T-helper 1 cell treated with Interleukin-12 subunit alpha and Interleukin-12 subunit beta and Interleukin-4 antibody, amounts not matched to agents 30 μg/mL and 1 μg/mL, for 36 hours (primary cell): Measurements from ENCODE around the gene PTPRN2.
"Not testable (repeated sequence)": the region's sequence is repeated elsewhere in the genome, so short reads cannot be mapped to it uniquely, and the experiment has no call there.

Experiments
- H3K27ac Mint-ChIP-seq: one replicate; pipeline ENCODE4 v1.8.0; 2021; ENCODE audit warnings: mild to moderate bottlenecking, mixed read lengths
- H3K27me3 Mint-ChIP-seq: one replicate; pipeline ENCODE4 v1.8.0; 2021; ENCODE audit warnings: low read depth, mixed read lengths
- H3K36me3 Mint-ChIP-seq: one replicate; pipeline ENCODE4 v1.8.0; 2021; ENCODE audit warnings: low read depth, mixed read lengths
- H3K4me1 Mint-ChIP-seq: one replicate; pipeline ENCODE4 v1.8.0; 2021; ENCODE audit warnings: low read depth, mixed read lengths
- H3K4me3 Mint-ChIP-seq: one replicate; pipeline ENCODE4 v1.8.0; 2021; ENCODE audit warnings: mild to moderate bottlenecking, moderate library complexity, mixed read lengths
- H3K9me3 Mint-ChIP-seq: one replicate; pipeline ENCODE4 v1.8.0; 2021; ENCODE audit warnings: mixed read lengths

The PTPRN2 gene

GRCh38 chr7:158051776-158052175 lies 535.8 kb downstream of the PTPRN2 start:
- Mint-ChIP-seq H3K27ac (no peak overlapping the region), H3K4me1 (no peaks in the 10 kb centered on the region), H3K4me3 (no peak overlapping the region), H3K36me3 (no peaks in the 10 kb centered on the region), H3K27me3 (no peaks in the 10 kb centered on the region), H3K9me3 (peaks cover 4% of the 10 kb centered on the region)

DNA sequence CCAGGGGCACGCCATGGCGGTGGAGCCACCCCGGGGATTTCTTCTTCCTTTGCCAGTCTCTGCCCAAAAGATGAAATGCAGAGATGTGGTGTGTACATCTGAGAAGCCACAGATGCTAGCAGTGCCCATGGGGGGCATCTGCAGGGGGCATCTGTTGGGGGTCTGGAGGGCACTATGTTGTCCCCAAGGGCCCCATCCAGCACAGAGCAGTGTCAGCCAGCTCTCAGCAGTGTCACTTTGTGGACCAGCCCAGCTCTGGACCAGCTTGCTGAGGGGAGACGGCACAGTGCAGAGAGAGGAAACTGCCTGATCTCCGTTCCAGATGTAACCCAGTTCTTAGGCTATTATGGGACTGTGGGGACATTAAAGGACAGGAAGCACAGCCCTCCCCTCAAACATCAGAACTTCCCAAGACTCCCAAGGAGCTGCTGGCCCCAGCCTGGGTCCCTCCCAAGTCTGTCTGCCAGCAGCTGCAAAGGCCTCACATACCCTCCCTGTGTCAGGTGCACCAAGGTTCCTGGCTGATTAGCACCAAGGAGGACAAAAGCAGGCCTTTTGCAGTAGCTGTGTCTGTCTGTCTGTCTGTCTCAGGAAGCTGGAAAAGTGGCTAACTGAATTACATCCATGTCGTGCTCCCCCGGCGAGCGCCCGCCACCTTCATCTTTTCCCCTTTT lies 536.5 kb downstream of the PTPRN2 start:
- peaks cover 3% of the 10 kb centered on the region for H3K9me3 Mint-ChIP-seq
- H3K27ac Mint-ChIP-seq = no peak overlapping the region
- H3K4me1 Mint-ChIP-seq = no peaks in the 10 kb centered on the region
- no peak overlapping the region for H3K4me3 Mint-ChIP-seq
- no peaks in the 10 kb centered on the region for H3K36me3 Mint-ChIP-seq
- no peaks in the 10 kb centered on the region for H3K27me3 Mint-ChIP-seq

DNA sequence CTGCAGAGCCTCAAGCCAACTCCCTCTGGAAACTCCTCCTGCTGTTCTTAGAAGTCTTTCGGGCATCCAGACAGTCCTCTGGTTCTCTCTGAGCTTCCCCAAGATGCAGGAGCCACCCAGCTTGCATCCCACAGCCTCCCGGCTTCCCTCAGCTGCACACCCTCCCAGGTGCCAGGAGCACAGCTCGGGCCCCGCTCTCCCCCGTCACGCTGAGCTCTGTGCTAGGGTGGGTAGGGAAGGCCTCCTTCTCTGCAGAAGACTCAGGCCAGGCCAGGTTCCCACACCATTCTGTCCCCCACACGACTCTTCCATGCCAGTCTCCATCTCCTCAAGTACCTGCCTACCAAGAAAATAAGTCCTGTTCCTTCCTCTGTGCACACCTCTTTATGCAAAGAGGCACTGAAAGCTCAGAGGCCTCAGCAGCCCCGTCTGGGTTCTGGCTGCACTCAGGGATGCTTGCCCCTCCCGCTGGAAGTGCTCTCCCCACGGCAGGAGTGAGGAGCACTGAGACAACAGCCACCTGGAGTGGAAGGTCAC lies 537.1 kb downstream of the PTPRN2 start:
- H3K4me1 Mint-ChIP-seq = no peaks in the 10 kb centered on the region
- no peaks in the 10 kb centered on the region for H3K27me3 Mint-ChIP-seq
- no peaks in the 10 kb centered on the region for H3K9me3 Mint-ChIP-seq
- H3K36me3 Mint-ChIP-seq = no peaks in the 10 kb centered on the region
- no peak overlapping the region for H3K27ac Mint-ChIP-seq
- no peak overlapping the region for H3K4me3 Mint-ChIP-seq

DNA sequence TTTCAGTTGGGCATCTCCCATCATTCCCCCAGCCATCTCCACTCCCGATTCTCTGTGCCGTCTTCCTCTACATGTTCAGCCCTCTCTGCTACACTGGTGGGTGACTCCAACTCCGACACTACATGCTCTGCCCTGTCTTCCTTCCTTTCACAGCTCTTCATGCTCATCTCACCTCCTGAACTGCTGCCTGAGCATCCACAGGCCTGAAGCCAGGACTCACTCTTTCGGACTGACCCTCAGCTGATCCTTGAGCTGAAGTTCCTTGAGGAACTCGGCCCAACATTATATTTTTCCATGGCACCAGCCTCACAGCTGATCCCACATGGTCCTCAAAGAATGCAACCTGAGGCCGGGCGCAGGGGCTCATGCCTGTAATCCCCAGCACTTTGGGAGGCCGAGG lies 538.4 kb downstream of the PTPRN2 start:
- H3K4me3 Mint-ChIP-seq = no peak overlapping the region
- H3K27me3 Mint-ChIP-seq = no peaks in the 10 kb centered on the region

GRCh38 chr7:158048569-158048968 lies 539.1 kb downstream of the PTPRN2 start:
- no peak overlapping the region for H3K4me3 Mint-ChIP-seq
- no peaks in the 10 kb centered on the region for H3K4me1 Mint-ChIP-seq
- no peaks in the 10 kb centered on the region for H3K36me3 Mint-ChIP-seq
- H3K9me3 Mint-ChIP-seq = no peaks in the 10 kb centered on the region
- no peak overlapping the region for H3K27ac Mint-ChIP-seq
- H3K27me3 Mint-ChIP-seq = no peaks in the 10 kb centered on the region

More for the DNA sequence above, 538.4 kb downstream of the PTPRN2 start:
- H3K9me3 Mint-ChIP-seq = no peaks in the 10 kb centered on the region
- H3K36me3 Mint-ChIP-seq = no peaks in the 10 kb centered on the region
- no peak overlapping the region for H3K27ac Mint-ChIP-seq
- no peaks in the 10 kb centered on the region for H3K4me1 Mint-ChIP-seq

GRCh38 chr7:158047391-158048059 lies 540.1 kb downstream of the PTPRN2 start:
- Mint-ChIP-seq H3K9me3 (no peaks in the 10 kb centered on the region), H3K27ac (no peak overlapping the region), H3K4me1 (no peaks in the 10 kb centered on the region)

DNA sequence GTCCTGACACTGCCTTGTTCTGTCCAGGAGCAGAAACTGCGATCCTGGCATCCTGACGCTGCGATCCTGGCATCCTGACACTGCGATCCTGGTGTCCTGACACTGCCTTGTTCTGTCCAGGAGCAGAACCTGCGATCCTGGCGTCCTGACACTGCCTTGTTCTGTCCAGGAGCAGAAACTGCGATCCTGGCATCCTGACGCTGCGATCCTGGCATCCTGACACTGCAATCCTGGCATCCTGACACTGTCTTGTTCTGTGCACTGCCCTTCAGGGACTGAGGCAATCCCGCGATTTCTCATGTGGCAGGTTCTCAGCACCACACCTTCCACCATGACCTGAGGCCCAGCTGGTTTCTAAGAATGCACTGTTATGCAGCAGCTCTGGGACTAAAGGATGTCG lies 541.4 kb downstream of the PTPRN2 start:
- not testable (repeated sequence) for H3K4me1 Mint-ChIP-seq, H3K9me3 Mint-ChIP-seq, H3K27ac Mint-ChIP-seq, H3K4me3 Mint-ChIP-seq, H3K36me3 Mint-ChIP-seq, H3K27me3 Mint-ChIP-seq

More at GRCh38 chr7:158047391-158048059, 540.1 kb downstream of the PTPRN2 start:
- Mint-ChIP-seq H3K4me3 (no peak overlapping the region), H3K36me3 (no peaks in the 10 kb centered on the region), H3K27me3 (no peaks in the 10 kb centered on the region)

GRCh38 chr7:158044482-158044823 lies 543.2 kb downstream of the PTPRN2 start:
- no peak overlapping the region for H3K27ac Mint-ChIP-seq

GRCh38 chr7:158043551-158044481 lies 543.8 kb downstream of the PTPRN2 start:
- Mint-ChIP-seq H3K4me1 (no peaks in the 10 kb centered on the region), H3K36me3 (no peaks in the 10 kb centered on the region), H3K4me3 (no peak overlapping the region), H3K27me3 (no peaks in the 10 kb centered on the region), H3K9me3 (peaks cover 13% of the 10 kb centered on the region), H3K27ac (no peak overlapping the region)

More at GRCh38 chr7:158044482-158044823, 543.2 kb downstream of the PTPRN2 start:
- no peak overlapping the region for H3K4me3 Mint-ChIP-seq
- no peaks in the 10 kb centered on the region for H3K27me3 Mint-ChIP-seq
- H3K36me3 Mint-ChIP-seq = no peaks in the 10 kb centered on the region
- H3K9me3 Mint-ChIP-seq = peaks cover 10% of the 10 kb centered on the region
- H3K4me1 Mint-ChIP-seq = no peaks in the 10 kb centered on the region

- H3K4me1 Mint-ChIP-seq = no peaks in the 10 kb centered on the region
- no peak overlapping the region for H3K27ac Mint-ChIP-seq
- H3K36me3 Mint-ChIP-seq = no peaks in the 10 kb centered on the region
- peaks cover 16% of the 10 kb centered on the region for H3K9me3 Mint-ChIP-seq
- no peak overlapping the region for H3K4me3 Mint-ChIP-seq
- no peaks in the 10 kb centered on the region for H3K27me3 Mint-ChIP-seq
Measured at GRCh38 chr7:158042156-158042880, 545.3 kb downstream of the PTPRN2 start.

DNA sequence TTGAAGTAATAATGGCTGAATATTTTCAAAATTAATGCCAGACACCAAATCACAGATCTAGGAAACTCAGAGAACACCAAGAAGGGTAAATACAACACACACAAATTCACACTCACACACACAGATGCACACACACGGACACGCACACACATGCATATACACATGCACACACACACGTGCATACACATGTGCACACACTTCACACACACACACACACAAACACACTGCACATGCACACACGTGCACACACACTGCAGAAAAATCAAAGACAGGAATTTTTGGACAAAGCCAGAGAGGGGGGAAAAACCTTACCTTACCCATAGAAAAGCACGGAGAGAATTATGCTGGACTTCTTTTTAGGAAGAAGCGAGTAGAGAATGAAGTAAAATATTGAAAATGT lies 547.4 kb downstream of the PTPRN2 start:
- H3K27ac Mint-ChIP-seq = no peak overlapping the region
- H3K27me3 Mint-ChIP-seq = no peaks in the 10 kb centered on the region
- H3K36me3 Mint-ChIP-seq = no peaks in the 10 kb centered on the region
- H3K9me3 Mint-ChIP-seq = peaks cover 18% of the 10 kb centered on the region
- no peaks in the 10 kb centered on the region for H3K4me1 Mint-ChIP-seq
- no peak overlapping the region for H3K4me3 Mint-ChIP-seq

GRCh38 chr7:158039270-158039669 lies 548.4 kb downstream of the PTPRN2 start:
- H3K27me3 Mint-ChIP-seq = no peaks in the 10 kb centered on the region
- no peaks in the 10 kb centered on the region for H3K36me3 Mint-ChIP-seq
- no peak overlapping the region for H3K4me3 Mint-ChIP-seq
- no peak overlapping the region for H3K27ac Mint-ChIP-seq
- H3K9me3 Mint-ChIP-seq = peaks cover 24% of the 10 kb centered on the region
- no peaks in the 10 kb centered on the region for H3K4me1 Mint-ChIP-seq

DNA sequence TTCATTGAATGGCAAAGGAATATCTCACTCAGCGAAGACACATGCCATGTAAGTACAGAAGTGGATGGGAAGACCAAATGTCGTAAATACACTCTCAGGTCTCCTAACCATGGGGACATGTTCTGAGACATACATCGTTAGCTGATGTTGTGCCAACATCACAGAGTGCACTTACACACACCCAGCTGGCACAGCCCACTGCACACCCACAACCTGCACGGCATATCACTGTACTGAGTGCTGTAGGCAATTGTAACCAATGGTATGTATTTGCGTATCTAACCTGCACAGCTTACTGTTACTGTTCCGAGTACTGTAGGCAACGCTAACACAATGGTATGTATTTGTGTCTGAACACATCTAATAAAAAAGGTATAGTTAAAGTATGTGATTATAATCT lies 550.4 kb downstream of the PTPRN2 start:
- H3K9me3 Mint-ChIP-seq = peaks cover 35% of the 10 kb centered on the region
- no peaks in the 10 kb centered on the region for H3K27me3 Mint-ChIP-seq
- H3K36me3 Mint-ChIP-seq = no peaks in the 10 kb centered on the region
- no peaks in the 10 kb centered on the region for H3K4me1 Mint-ChIP-seq
- no peak overlapping the region for H3K4me3 Mint-ChIP-seq
- H3K27ac Mint-ChIP-seq = no peak overlapping the region

GRCh38 chr7:158035343-158035742 lies 552.3 kb downstream of the PTPRN2 start:
- Mint-ChIP-seq H3K36me3 (no peaks in the 10 kb centered on the region), H3K27me3 (no peaks in the 10 kb centered on the region), H3K4me1 (no peaks in the 10 kb centered on the region)

More at GRCh38 chr7:158035343-158035742, 552.3 kb downstream of the PTPRN2 start:
- Mint-ChIP-seq H3K4me3 (no peak overlapping the region), H3K9me3 (peaks cover 34% of the 10 kb centered on the region), H3K27ac (no peak overlapping the region)
